HepG2 (cell line): ENCODE results near the gene PCSK6. TPM values are rescaled to one million over a fixed set of nuclear protein-coding genes. Genes with fewer than 3 reads are reported as not detected.
A peak's percentile ranks its signal among the peaks of the same experiment; 100 is the strongest.

Experiments used
- ARNTL ChIP-seq: sonication (generic); formaldehyde crosslinking; IDR thresholded peaks from 2 replicates; pipeline ENCODE4 v1.4.0; 2020; ENCODE audit warnings: mild to moderate bottlenecking, missing genetic modification reagents
- ATF7 ChIP-seq, 2 experiments: fragments of 450-650 bp in 1 of 2; sonication (generic) in 1 of 2; formaldehyde crosslinking in 1 of 2; IDR thresholded peaks; 2 replicates each; pipeline versions ENCODE4 v1.4.0 to v1.6.1; 2016 to 2020; ENCODE audit warnings: antibody characterized with exemption in 1 of 2, mild to moderate bottlenecking in 1 of 2, missing genetic modification reagents in 1 of 2
- CCAR2 ChIP-seq: fragments of 200-400 bp; formaldehyde crosslinking; optimal IDR thresholded peaks from 2 replicates; pipeline ENCODE3; 2018; ENCODE audit warnings: low read depth, mild to moderate bottlenecking, low read length, moderate library complexity
- ETV6 ChIP-seq: sonication (generic); formaldehyde crosslinking; conservative IDR thresholded peaks from 2 replicates; pipeline ENCODE4 v1.4.0; 2020; ENCODE audit warnings: missing genetic modification reagents
- FOXC1 ChIP-seq: sonication (generic); formaldehyde crosslinking; IDR thresholded peaks from 2 replicates; pipeline ENCODE4 v1.8.0; 2022; ENCODE audit warnings: mild to moderate bottlenecking, missing genetic modification reagents, borderline replicate concordance
- HMGA1 ChIP-seq: sonication (generic); formaldehyde crosslinking; conservative IDR thresholded peaks from 2 replicates; pipeline ENCODE4 v1.4.0; 2020; ENCODE audit warnings: missing genetic modification reagents
- KAT8 ChIP-seq: IDR thresholded peaks from 2 replicates; pipeline ENCODE4 v1.6.1; 2016; ENCODE audit warnings: missing genetic modification reagents, missing compliant biosample characterization
- KDM5B ChIP-seq: sonication (generic); formaldehyde crosslinking; IDR thresholded peaks from 2 replicates; pipeline ENCODE4 v1.4.0; 2020; ENCODE audit warnings: missing genetic modification reagents, mild to moderate bottlenecking, borderline replicate concordance
- MED1 ChIP-seq: sonication (generic); formaldehyde crosslinking; IDR thresholded peaks from 2 replicates; pipeline ENCODE4 v1.4.0; 2020; ENCODE audit warnings: missing genetic modification reagents
- MEIS2 ChIP-seq: sonication (generic); formaldehyde crosslinking; IDR thresholded peaks from 2 replicates; pipeline ENCODE4 v1.9.0; 2021; ENCODE audit warnings: mild to moderate bottlenecking, missing genetic modification reagents
- NAIF1 ChIP-seq: sonication (generic); formaldehyde crosslinking; IDR thresholded peaks from 2 replicates; pipeline ENCODE4 v1.5.0; 2020; ENCODE audit warnings: mild to moderate bottlenecking, missing genetic modification reagents, borderline replicate concordance
- NFKBIZ ChIP-seq: IDR thresholded peaks from 2 replicates; pipeline ENCODE4 v1.6.1; 2018; ENCODE audit warnings: missing genetic modification reagents, missing compliant biosample characterization
- NFRKB ChIP-seq: fragments of 450-650 bp; IDR thresholded peaks from 2 replicates; pipeline ENCODE4 v1.6.1; 2017
- NR2F6 ChIP-seq, 2 experiments: IDR thresholded peaks; 2 replicates each; pipeline ENCODE4 v1.6.1; 2016; ENCODE audit warnings: antibody characterized with exemption in 1 of 2, mild to moderate bottlenecking in 1 of 2
- ONECUT2 ChIP-seq: sonication (generic); formaldehyde crosslinking; IDR thresholded peaks from 2 replicates; pipeline ENCODE4 v1.4.0; 2020; ENCODE audit warnings: missing genetic modification reagents
- RAD51 ChIP-seq: fragments of 450-650 bp; IDR thresholded peaks from 2 replicates; pipeline ENCODE4 v1.6.1; 2016; ENCODE audit warnings: borderline replicate concordance
- SIN3B ChIP-seq: fragments of 150-350 bp; IDR thresholded peaks from 2 replicates; pipeline ENCODE4 v1.6.1; 2014; ENCODE audit warnings: low read length
- SOX6 ChIP-seq, 2 experiments: fragments of 450-650 bp in 1 of 2; sonication (generic) in 1 of 2; formaldehyde crosslinking in 1 of 2; IDR thresholded peaks; 2 replicates each; pipeline versions ENCODE4 v1.4.0 to v1.6.1; 2017 to 2020; ENCODE audit warnings: antibody characterized with exemption in 1 of 2, mild to moderate bottlenecking in 1 of 2, missing genetic modification reagents in 1 of 2
- SRF ChIP-seq: IDR thresholded peaks from 2 replicates; pipeline ENCODE4 v1.6.1; 2011; ENCODE audit warnings: mild to moderate bottlenecking, low read depth, low read length, moderate library complexity
- TMF1 ChIP-seq: sonication (generic); formaldehyde crosslinking; IDR thresholded peaks from 2 replicates; pipeline ENCODE4 v1.8.1; 2022; ENCODE audit warnings: low read depth, missing genetic modification reagents
- ZFX ChIP-seq: sonication (generic); formaldehyde crosslinking; IDR thresholded peaks from 2 replicates; pipeline ENCODE4 v1.4.0; 2020; ENCODE audit warnings: mild to moderate bottlenecking, low read depth, missing genetic modification reagents, moderate library complexity
- ZNF235 ChIP-seq: sonication (generic); formaldehyde crosslinking; IDR thresholded peaks from 2 replicates; pipeline ENCODE4 v1.8.1; 2023; ENCODE audit warnings: mild to moderate bottlenecking, missing genetic modification reagents, borderline replicate concordance
- ZNF597 ChIP-seq: sonication (generic); formaldehyde crosslinking; IDR thresholded peaks from 2 replicates; pipeline ENCODE4 v1.5.0; 2020; ENCODE audit warnings: missing genetic modification reagents
- ZNF629 ChIP-seq: sonication (generic); formaldehyde crosslinking; conservative IDR thresholded peaks from 2 replicates; pipeline ENCODE4 v1.5.0; 2020; ENCODE audit warnings: missing genetic modification reagents
- ZSCAN29 ChIP-seq: sonication (generic); formaldehyde crosslinking; conservative IDR thresholded peaks from 2 replicates; pipeline ENCODE4 v1.4.0; 2020; ENCODE audit warnings: mild to moderate bottlenecking, missing genetic modification reagents
- polyA plus RNA-seq, 8 experiments: library from polyadenylated mRNA; depleted of rRNA in 3 of 8; stranded (reverse) in 7 of 8; unstranded in 1 of 8; fragments of >200 nt; fragmentation: Illumina TruSeq in 4 of 8; extraction: Trizol in 4 of 8; gene quantifications; 2 replicates each; pipeline versions ENCODE4 v1.2.1 to v1.2.3, GENCODE V29; 2011 to 2016; ENCODE audit warnings: low read depth in 4 of 8, missing spikeins in 1 of 8, mixed read lengths in 1 of 8; ENCODE audit not compliant: insufficient read depth in 1 of 8
- total RNA-seq, 5 experiments: library from RNA; depleted of rRNA; stranded (reverse); fragments of >200 nt; fragmentation: Illumina TruSeq; extraction: Trizol; gene quantifications; 2 replicates each; pipeline ENCODE4 v1.2.3, GENCODE V29; 2016; ENCODE audit warnings: low read depth in 1 of 5
- TF ChIP-seq, protein P1 (sequence below): sonication (generic); formaldehyde crosslinking; IDR thresholded peaks from 2 replicates; pipeline ENCODE4 v1.5.1; 2020; ENCODE audit warnings: mild to moderate bottlenecking, missing genetic modification reagents, moderate library complexity
- TF ChIP-seq, protein P2 (sequence below): sonication (generic); formaldehyde crosslinking; IDR thresholded peaks from 2 replicates; pipeline ENCODE4 v1.5.1; 2020; ENCODE audit warnings: missing genetic modification reagents, mild to moderate bottlenecking, borderline replicate concordance

Gene PCSK6
- total and polyA plus RNA-seq, 2 of the 13 experiments (the other 11 are each of a cell fraction or from before 2014, with no cell fraction given), result 56.5 to 155 TPM

- TF ChIP-seq ZNF235 (CRISPR knock-in tag) (no peak), KDM5B (CRISPR knock-in tag) (no peak), ATF7 (IDR thresholded peaks at IDR 0.05) (no peak), ATF7 (CRISPR knock-in tag; IDR thresholded peaks at IDR 0.05) (0 out of 2 replicates have a peak, but pooled peaks have one; percentile 21), KAT8 (CRISPR knock-in tag) (no peak), SOX6 (IDR thresholded peaks at IDR 0.05) (no peak), SOX6 (CRISPR knock-in tag; IDR thresholded peaks at IDR 0.05) (no peak), SRF (no peak), NFKBIZ (CRISPR knock-in tag) (no peak), FOXC1 (no peak), MEIS2 (CRISPR knock-in tag) (no peak), ZSCAN29 (CRISPR knock-in tag) (no peak), ARNTL (CRISPR knock-in tag) (peak; percentile 45; the same call in 1 of the 2 replicates), ZNF629 (CRISPR knock-in tag) (no peak), MED1 (CRISPR knock-in tag) (peak; percentile 67), TMF1 (CRISPR knock-in tag) (no peak), NAIF1 (CRISPR knock-in tag) (no peak), ETV6 (CRISPR knock-in tag) (no peak), ONECUT2 (CRISPR knock-in tag) (no peak), CCAR2 (no peak), NFRKB (no peak), ZNF597 (CRISPR knock-in tag) (no peak), NR2F6 (IDR thresholded peaks at IDR 0.05) (peak; percentile 66; the same call in 1 of the 2 replicates), NR2F6 (CRISPR knock-in tag; IDR thresholded peaks at IDR 0.05) (peak; percentile 75), ZFX (CRISPR knock-in tag) (peak; percentile 55), RAD51 (no peak), HMGA1 (CRISPR knock-in tag) (no peak), SIN3B (no peak)
- TF ChIP-seq, protein P1, sequence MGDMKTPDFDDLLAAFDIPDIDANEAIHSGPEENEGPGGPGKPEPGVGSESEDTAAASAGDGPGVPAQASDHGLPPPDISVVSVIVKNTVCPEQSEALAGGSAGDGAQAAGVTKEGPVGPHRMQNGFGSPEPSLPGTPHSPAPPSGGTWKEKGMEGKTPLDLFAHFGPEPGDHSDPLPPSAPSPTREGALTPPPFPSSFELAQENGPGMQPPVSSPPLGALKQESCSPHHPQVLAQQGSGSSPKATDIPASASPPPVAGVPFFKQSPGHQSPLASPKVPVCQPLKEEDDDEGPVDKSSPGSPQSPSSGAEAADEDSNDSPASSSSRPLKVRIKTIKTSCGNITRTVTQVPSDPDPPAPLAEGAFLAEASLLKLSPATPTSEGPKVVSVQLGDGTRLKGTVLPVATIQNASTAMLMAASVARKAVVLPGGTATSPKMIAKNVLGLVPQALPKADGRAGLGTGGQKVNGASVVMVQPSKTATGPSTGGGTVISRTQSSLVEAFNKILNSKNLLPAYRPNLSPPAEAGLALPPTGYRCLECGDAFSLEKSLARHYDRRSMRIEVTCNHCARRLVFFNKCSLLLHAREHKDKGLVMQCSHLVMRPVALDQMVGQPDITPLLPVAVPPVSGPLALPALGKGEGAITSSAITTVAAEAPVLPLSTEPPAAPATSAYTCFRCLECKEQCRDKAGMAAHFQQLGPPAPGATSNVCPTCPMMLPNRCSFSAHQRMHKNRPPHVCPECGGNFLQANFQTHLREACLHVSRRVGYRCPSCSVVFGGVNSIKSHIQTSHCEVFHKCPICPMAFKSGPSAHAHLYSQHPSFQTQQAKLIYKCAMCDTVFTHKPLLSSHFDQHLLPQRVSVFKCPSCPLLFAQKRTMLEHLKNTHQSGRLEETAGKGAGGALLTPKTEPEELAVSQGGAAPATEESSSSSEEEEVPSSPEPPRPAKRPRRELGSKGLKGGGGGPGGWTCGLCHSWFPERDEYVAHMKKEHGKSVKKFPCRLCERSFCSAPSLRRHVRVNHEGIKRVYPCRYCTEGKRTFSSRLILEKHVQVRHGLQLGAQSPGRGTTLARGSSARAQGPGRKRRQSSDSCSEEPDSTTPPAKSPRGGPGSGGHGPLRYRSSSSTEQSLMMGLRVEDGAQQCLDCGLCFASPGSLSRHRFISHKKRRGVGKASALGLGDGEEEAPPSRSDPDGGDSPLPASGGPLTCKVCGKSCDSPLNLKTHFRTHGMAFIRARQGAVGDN, result peak; percentile 63
- TF ChIP-seq, protein P2, sequence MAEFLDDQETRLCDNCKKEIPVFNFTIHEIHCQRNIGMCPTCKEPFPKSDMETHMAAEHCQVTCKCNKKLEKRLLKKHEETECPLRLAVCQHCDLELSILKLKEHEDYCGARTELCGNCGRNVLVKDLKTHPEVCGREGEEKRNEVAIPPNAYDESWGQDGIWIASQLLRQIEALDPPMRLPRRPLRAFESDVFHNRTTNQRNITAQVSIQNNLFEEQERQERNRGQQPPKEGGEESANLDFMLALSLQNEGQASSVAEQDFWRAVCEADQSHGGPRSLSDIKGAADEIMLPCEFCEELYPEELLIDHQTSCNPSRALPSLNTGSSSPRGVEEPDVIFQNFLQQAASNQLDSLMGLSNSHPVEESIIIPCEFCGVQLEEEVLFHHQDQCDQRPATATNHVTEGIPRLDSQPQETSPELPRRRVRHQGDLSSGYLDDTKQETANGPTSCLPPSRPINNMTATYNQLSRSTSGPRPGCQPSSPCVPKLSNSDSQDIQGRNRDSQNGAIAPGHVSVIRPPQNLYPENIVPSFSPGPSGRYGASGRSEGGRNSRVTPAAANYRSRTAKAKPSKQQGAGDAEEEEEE (CRISPR knock-in tag), result no peak
Measured at GRCh38 chr15:101452572-101452971, 36.9 kb downstream of the PCSK6 start (continued).
